SK-MEL-5 (cell line): ENCODE measurements around the gene LIM2. TPM values are rescaled to one million over a fixed set of nuclear protein-coding genes. Genes with fewer than 3 reads are reported as not detected.
"Not testable (repeated sequence)": the region's sequence is repeated elsewhere in the genome, so short reads cannot be mapped to it uniquely, and the experiment has no call there.

Experiments used
- DNase-seq: peaks from one replicate; pipeline ENCODE4 v3.0.0-alpha.2; 2016; ENCODE audit warnings: low read depth, low spot score
- in situ Hi-C: cut with HindIII; loops from 2 replicates; pipeline ENCODE4 v1.10.0; 2016; ENCODE audit warnings: low sequenced_read_pairs, high pct_unique_total_duplicates, low pct_unique_long_range_greater_than_20kb
- polyA plus RNA-seq, 2 experiments: library from polyadenylated mRNA; depleted of rRNA; stranded (reverse); fragments of >200 nt; gene quantifications; 2 replicates each; pipeline ENCODE4 v1.2.3, GENCODE V29; 2015
- total RNA-seq: library from RNA; depleted of rRNA; stranded (reverse); fragments of >200 nt; shearing (Covaris generic); gene quantifications from 2 replicates; pipeline ENCODE4 v1.2.3, GENCODE V29; 2014; rRNA removed

LIM2 gene
- total RNA-seq: not detected in 2 replicates
- not detected in 2 replicates for polyA plus RNA-seq (2015; cell fraction: cytosol; rRNA removed)
- not detected in 2 replicates for polyA plus RNA-seq (2015; cell fraction: nucleus; rRNA removed)

GRCh38 chr19:51387924-51388389, at the start of gene LIM2:
TSS of gene LIM2 (minus strand) at chr19:51387974. CDS start at chr19:51387443, 531 bp downstream.
- in situ Hi-C loops: no loop called here
- DNase-seq: no peak

DNA sequence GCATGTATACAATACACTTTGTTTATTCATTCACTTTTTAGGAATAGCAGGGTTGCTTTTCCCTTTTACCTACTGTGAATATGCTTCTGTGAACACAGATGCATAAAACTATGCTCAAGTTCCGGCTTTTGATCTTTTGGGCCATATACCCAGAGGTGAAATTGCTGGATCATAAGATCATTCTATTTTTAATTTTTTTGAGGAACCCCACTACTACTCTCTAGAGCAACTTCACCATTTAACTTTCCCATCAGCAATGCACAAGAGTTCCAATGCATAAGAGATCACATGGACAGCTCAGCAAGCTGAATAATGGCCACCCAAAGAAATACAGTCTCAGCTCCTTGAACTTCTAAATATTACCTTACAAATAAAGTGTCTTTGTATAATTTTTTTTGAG, 46.7 kb upstream of the LIM2 start:
- in situ Hi-C loops: no loop called here
- no peak for DNase-seq

GRCh38 chr19:51433043-51433442, 45.3 kb upstream of the LIM2 start:
- DNase-seq: no peak
- in situ Hi-C loops: no loop called here

DNA sequence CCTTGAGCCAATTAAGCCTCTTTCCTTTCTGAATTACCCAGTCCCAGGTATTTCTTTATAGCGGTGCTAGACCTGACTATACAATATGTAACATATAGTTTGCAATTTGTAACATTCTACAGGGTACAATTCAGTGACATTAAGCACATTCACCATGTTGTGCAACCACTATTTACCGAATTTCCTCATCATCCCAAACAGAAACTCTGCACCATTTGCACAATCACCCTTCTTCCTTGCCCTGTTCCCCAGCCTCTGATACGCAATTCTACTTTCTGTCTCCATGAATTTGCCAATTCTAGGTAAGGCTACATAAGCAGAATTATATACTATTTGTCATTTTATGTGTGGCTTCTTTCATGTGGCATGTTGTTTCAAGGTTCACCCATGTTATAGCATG, 43.4 kb upstream of the LIM2 start:
- in situ Hi-C loops: no loop called here

GRCh38 chr19:51430221-51430620, 42.4 kb upstream of the LIM2 start:
- in situ Hi-C loops: no loop called here
- no peak for DNase-seq

More for the DNA sequence above, 43.4 kb upstream of the LIM2 start:
- no peak for DNase-seq

GRCh38 chr19:51427201-51427600, 39.4 kb upstream of the LIM2 start:
- DNase-seq: no peak
- in situ Hi-C loops: no loop called here

GRCh38 chr19:51422053-51422448, 34.3 kb upstream of the LIM2 start:
- peak; percentile 66 for DNase-seq
- in situ Hi-C loops: no loop called here

- in situ Hi-C loops: no loop called here
Observed at GRCh38 chr19:51421229-51422052, 33.7 kb upstream of the LIM2 start.

GRCh38 chr19:51420511-51420910, 32.7 kb upstream of the LIM2 start:
- in situ Hi-C loops, DNase-seq: not testable (repeated sequence)

More at GRCh38 chr19:51421229-51422052, 33.7 kb upstream of the LIM2 start:
- no peak for DNase-seq

DNA sequence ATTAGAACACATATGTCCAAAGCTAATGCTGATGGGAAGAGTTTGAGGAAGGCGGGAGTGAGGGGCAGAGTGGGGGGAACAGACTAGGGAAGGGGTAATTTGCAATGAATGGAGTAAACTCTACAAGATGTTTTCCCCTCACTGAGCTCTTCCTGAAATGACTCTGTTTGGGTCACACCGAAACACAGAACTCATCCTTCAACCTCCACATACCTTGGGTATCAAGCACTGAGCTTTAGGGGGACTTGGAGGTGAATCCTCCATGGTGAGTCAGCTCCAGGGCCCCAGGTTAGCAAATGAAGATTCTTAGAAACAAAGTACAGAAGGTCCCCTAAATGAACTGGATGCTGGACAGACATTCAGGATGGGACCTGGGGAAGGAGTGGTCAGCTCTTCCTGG, 30.9 kb upstream of the LIM2 start:
- no peak for DNase-seq

GRCh38 chr19:51417810-51418157, 30.0 kb upstream of the LIM2 start:
- no peak for DNase-seq
- in situ Hi-C loops: no loop called here

More for the DNA sequence above, 30.9 kb upstream of the LIM2 start:
- in situ Hi-C loops: no loop called here

DNA sequence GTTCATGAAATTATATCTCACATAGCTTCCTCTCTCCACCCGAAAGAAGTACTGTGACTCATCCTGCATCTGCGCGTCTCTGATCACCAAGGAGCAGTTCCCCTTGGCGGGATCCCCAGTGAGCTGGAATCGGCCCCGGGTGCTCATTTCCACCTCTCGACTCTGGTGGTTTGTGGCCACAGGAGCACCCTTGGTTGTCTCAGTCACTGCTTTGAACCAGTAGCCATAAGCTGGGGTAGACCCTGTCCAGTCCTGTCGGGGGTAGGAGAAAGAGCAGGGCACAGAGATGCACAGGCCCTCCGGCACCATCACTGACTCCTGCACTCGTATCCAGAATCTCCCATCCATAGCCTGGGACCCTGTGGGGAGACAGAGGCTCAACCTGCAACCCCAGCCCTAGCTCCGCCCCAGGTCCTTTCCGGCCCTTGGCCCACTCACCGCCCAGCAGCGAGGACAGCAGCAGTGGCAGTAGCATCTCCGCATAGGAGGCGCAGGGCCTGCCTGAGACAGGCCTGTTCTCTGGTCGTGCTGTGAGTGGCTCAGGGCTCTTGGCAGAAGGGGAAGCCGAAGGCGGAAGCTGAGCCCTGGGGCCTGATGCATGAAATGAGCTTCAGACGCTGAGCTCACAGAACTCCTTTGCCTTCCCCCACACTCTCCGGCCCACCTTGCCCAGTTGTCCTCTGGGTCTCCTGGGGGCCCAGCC, 29.5 kb upstream of the LIM2 start, which contains the start of gene SIGLEC10:
Gene SIGLEC10, minus strand, starts transcription at position 536 of the 703 bp plus-strand sequence. Its CDS starts 61 bp downstream, at position 475.
- in situ Hi-C loops: no loop called here
- DNase-seq: no peak

DNA sequence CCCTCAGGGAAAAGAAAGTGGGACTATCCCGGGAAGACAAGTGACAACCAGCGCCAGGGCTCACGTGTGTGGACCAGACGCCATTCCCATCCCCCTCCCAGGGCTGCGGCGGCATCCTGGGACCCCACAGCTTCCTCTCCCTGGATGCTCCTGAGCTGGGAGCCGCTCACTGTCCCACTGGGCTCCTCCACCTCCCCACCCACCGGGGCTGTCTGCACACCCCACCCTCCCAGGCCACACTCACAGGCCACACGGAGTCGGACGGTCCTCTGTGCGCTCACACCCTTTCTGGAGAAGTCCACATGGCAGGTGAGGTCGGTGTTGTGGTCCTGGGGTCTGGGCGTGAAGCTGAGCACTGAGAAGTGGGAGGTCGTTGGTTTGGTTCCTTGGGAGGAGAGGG, 28.6 kb upstream of the LIM2 start:
- in situ Hi-C loops, DNase-seq: not testable (repeated sequence)

- in situ Hi-C loops: no loop called here
- DNase-seq: no peak
Observed at GRCh38 chr19:51415187-51415586, 27.4 kb upstream of the LIM2 start.

DNA sequence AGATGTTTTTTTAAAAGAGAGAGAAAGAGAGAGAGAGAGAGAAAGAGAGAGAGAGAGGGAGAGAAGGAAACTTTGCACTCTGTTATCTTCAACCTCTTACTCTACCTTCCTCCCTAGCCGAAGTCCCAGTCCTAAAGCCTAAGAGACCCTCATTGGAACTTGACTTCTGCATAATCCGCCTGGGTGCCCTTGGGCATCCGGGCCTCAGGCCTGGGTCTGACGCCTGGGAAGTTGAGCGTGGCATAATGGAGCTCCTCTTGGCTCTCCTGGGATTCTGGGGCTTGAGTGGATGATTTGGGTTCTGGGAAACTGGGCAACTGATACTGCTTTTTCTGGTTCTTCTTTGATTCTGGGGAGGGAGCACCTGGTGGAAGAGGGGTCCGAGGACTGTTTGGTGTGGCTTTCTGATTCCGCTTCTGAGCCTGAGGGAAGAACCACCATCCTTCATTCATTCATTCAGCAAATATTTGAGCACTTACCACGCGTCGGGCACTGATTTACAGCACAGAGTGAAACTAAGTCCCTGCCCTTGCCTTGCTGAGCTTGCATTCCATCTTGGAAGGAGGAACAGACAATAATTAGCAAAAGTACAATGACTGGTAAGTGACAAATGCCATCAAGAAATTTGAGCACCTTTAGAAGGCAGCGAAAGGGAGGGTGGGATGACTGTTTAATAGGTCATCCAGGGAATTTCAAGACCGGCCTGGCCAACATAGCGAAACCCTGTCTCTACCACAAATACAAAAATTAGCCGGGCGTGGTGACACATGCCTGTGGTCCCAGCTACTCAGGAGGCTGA, 23.4 kb upstream of the LIM2 start:
- in situ Hi-C loops: no loop called here
- no peak for DNase-seq

- DNase-seq: peak; percentile 70
- in situ Hi-C loops: no loop called here
Observed at GRCh38 chr19:51407511-51408131, 19.8 kb upstream of the LIM2 start.

DNA sequence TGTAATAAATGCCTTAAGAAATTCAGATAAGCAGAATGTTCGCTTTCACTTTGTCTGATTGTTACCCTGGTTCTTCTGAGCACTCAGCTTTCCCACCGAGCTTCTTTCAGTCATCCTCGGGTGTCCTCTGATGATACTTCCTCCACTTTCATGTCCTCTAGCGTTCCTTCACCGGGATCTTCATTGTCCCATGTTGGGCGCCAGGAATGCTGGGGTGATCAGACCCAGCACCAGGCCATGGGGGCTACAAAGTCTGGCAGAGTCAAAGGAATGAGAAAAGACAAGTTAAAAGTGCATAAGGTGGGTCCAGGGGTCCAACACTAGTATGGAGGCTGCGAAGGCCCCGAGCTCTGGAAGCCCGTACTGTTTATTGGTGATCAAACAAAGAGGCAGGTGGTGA, 14.3 kb upstream of the LIM2 start:
- in situ Hi-C loops: no loop called here
- DNase-seq: no peak
